Heart left ventricle (tissue), 13 donors: ENCODE data around the gene ZNF146.

Experiments used
- POLR2A ChIP-seq, 2 donors: fragments of 450-650 bp; IDR thresholded peaks; one replicate each; pipeline ENCODE4 v1.6.1; 2017; ENCODE audit warnings: antibody characterized with exemption in 2 of 2, mild to moderate bottlenecking in 2 of 2, moderate library complexity in 2 of 2
- TF ChIP-seq, protein P1 (sequence below), 12 donors: fragments of 200-600 bp; sonication (generic) in 4 of 12; IDR thresholded peaks; one replicate each; pipeline versions ENCODE4 v1.5.0 to v1.8.0; 2018 to 2022; ENCODE audit warnings: antibody characterized with exemption in 12 of 12, mild to moderate bottlenecking in 5 of 12
- donor health status: ischemic (EF 13 %, LVEDD 7.1; RV severe dilation, severe dysfunction).
- donor health status: DM: no; HTN: yes; CAD: no.
- donor health status: DM: no; HTN: no; CAD: no.
- donor health status: ischemic (EF 25% LVEDD 6.9; RV normal size, moderate dysfunction).
- donor health status: ischemic (EF 25% LVEDD 5.7; RV mildly dilated, moderate dysfunction).
- donor health status: ischemic (EF 35%, LVEDD 5.7; RV mildly dilated, moderate dysfunction).
- donor health status: nonischemic (EF 11% LVEDD 7.7; RV severe dilation, severe dysfunction).
- donor health status: DM: yes; HTN: yes; CAD: no.
- donor health status: PGD.
- donor health status: ischemic (EF 29% LVEDD 5.4; RV normal size, mild dysfunction).
- donor health status: nonischemic (EF 23%, LVEDD 6.1; RV moderate dilation, normal function).

GRCh38 chr19:36225219-36225892 lies 10.4 kb downstream of the ZNF146 start:
- TF ChIP-seq, protein P1, sequence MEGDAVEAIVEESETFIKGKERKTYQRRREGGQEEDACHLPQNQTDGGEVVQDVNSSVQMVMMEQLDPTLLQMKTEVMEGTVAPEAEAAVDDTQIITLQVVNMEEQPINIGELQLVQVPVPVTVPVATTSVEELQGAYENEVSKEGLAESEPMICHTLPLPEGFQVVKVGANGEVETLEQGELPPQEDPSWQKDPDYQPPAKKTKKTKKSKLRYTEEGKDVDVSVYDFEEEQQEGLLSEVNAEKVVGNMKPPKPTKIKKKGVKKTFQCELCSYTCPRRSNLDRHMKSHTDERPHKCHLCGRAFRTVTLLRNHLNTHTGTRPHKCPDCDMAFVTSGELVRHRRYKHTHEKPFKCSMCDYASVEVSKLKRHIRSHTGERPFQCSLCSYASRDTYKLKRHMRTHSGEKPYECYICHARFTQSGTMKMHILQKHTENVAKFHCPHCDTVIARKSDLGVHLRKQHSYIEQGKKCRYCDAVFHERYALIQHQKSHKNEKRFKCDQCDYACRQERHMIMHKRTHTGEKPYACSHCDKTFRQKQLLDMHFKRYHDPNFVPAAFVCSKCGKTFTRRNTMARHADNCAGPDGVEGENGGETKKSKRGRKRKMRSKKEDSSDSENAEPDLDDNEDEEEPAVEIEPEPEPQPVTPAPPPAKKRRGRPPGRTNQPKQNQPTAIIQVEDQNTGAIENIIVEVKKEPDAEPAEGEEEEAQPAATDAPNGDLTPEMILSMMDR (IDR thresholded peaks at IDR 0.05): no peak
- TF ChIP-seq POLR2A (IDR thresholded peaks at IDR 0.05): no peak
